Germinal center (tissue), 1 donor: Measurements from ENCODE around the gene TFR2.
A peak's percentile ranks its signal among the peaks of the same experiment; 100 is the strongest.
"Not testable (repeated sequence)": the region's sequence is repeated elsewhere in the genome, so short reads cannot be mapped to it uniquely, and the experiment has no call there.

Experiments
- DNase-seq: peaks from one replicate; pipeline ENCODE4 v3.0.0; 2012; ENCODE audit warnings: mixed read lengths, low spot score

TFR2 gene

DNA sequence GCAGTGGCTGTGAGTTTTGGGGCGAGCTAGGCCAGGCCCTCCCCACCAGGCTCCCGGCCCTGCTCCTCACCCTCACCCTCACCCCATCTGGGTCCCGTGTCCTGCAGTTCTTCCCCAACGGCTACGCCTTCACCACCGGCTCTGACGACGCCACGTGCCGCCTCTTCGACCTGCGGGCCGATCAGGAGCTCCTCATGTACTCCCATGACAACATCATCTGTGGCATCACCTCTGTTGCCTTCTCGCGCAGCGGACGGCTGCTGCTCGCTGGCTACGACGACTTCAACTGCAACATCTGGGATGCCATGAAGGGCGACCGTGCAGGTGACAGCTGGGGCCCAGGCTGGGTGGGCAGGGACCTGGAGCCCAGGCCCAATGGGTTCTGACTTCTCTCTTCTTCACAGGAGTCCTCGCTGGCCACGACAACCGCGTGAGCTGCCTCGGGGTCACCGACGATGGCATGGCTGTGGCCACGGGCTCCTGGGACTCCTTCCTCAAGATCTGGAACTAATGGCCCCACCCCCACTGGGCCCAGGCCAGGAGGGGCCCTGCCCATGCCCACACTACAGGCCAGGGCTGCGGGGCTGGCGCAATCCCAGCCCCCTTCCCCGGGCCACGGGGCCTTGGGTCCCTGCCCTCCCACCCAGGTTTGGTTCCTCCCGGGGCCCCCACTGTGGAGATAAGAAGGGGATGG lies 37.1 kb upstream of the TFR2 start:
- no peak for DNase-seq

DNA sequence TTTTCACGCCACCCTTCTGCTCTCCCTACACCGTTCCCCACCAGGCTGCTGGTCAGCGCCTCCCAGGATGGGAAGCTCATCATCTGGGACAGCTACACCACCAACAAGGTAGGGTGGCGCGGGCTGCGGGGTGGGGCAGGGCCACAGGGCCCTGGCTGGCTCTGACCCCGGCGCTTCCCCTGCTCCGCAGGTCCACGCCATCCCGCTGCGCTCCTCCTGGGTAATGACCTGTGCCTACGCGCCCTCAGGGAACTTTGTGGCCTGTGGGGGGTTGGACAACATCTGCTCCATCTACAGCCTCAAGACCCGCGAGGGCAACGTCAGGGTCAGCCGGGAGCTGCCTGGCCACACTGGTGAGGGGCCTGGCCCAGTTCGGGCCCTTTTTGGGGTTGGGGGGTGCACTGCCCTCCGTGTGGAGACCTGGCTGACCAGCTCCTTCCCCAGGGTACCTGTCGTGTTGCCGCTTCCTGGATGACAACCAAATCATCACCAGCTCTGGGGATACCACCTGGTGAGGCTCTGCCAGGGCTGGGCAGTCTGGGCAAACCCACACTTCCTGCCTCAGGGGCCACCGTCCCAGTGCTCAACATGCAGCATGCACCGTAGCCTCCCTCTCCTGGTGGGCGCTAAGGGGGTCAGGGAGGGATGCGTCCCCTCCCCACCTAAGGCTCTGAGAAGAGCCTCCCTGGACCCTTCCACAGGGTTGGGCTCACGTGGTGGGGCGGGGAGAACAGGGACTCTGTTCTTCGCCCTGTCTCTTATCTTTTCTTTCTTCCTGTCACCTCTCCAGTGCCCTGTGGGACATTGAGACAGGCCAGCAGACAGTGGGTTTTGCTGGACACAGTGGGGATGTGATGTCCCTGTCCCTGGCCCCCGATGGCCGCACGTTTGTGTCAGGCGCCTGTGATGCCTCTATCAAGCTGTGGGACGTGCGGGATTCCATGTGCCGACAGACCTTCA lies 36.2 kb upstream of the TFR2 start:
- no peak for DNase-seq

DNA sequence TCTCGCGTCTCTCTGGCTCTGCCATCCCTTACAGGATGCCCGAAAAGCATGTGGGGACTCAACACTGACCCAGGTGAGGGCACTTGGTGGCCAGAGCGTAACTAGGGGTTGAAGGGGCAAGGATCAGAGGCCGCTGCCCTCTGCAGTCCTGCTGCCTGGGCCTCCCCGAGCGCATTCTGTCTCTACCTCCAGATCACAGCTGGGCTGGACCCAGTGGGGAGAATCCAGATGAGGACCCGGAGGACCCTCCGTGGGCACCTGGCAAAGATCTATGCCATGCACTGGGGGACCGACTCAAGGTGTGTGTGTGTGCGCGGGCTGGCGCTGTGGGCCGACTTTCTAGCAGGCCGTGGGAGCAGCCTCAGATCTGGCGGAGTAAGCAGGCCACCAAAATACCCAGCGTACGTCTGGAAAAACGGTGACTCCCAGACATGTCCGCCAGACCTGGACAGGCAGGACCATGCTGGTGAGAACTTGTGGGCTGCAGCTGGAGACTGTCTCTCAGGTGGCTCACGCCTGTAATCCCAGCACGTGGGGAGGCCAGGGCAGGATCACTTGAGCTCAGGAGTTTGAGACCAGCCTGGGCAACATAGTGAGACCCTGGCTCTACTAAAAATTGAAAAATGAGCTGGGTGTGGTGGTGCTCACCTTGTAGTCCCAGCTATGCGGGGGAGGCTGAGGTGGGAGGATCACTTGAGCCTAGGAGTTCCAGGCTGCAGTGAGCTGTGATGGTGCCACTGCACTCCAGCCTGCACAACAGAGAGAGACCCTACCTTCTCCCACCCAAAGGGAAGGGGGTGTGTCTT lies 35.4 kb upstream of the TFR2 start:
- DNase-seq = no peak

DNA sequence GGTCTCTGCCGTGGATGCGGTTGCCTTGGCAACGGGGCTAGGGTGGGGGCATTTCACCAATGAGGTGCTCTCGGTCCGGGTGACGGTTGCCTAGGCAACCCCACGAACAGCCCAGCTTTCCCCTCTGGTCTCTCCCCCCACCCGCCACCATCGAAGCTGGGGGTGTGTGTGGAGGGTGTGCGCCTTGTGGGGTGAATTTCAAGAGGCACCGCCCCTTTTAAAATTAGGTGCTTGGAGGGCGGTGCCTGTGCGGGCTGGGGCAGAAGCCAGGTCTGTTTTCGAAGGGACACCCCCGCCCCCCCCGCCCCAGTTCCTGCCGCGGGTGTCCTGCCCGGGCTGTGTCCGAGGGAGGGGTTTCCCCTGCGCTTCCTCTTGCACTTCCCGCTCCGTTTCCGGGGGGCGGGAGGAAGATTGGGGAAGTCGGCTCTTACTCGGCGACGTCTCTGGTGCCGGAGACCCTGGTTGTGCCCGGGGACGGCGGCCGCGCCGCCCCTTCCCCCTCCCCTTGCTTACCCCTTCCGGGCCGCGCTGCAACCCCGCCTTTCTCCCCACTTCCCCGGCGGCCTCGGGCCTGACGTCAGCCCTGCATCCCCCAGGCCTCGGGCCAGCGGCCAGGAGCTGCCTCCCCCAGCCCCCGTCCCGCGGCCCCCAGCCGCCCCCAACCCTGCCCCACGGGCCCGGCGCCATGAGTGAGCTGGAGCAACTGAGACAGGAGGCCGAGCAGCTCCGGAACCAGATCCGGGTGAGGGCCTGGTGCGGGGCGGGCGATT lies 34.4 kb upstream of the TFR2 start:
- peak; percentile 86 for DNase-seq

DNA sequence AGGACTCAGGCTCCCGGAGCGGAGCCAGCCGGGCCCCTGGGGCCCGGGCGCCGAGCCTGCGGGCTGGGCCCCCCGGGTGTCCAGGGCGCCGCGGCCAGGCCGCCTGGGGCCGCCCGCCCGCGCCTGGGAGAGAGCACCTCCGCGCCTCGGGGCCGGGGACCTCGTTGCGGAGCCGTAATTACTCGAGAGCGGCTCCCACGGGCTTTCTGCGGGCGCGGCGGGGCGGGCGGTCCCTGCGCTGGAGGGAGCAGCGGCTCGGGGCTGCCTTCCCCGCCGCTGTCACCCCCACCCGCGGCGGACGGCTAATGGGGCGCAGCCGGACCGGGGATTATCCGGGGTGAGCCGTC lies 33.7 kb upstream of the TFR2 start:
- peak; percentile 47 for DNase-seq

DNA sequence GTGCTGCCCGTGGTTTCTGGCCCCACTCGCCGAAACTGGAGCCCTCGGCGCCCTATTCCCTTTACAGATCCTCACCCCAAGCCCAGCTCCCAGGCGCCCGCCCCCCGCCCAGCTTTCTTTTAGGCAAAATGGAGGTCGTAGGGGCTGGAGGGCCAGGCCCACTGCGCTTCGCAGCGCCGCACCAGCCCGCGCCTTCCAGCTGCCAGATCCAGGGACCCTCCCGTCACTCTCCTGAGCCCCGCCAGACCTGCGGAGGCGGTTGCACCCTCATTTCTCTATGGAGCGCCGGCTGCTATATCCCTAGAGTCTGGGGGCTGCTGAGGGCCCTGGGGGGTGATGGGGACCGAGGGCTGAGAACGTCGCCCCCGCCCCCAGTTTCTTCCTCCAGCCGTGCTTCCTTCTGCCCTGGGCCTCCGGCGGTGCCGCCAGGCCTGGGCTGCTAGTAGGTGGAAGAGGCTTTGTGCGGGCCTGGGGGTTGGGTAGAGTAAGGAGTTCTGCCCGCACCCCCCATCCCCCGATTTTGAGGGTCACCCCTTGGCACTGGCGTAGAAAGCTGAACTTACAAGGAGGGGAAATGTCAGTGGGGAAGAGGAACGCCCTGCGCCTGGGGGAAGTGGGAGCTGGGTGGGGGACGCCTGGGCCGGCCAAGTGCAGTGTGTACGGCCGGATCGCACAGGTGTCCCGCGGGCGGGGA lies 33.2 kb upstream of the TFR2 start:
- DNase-seq = no peak

DNA sequence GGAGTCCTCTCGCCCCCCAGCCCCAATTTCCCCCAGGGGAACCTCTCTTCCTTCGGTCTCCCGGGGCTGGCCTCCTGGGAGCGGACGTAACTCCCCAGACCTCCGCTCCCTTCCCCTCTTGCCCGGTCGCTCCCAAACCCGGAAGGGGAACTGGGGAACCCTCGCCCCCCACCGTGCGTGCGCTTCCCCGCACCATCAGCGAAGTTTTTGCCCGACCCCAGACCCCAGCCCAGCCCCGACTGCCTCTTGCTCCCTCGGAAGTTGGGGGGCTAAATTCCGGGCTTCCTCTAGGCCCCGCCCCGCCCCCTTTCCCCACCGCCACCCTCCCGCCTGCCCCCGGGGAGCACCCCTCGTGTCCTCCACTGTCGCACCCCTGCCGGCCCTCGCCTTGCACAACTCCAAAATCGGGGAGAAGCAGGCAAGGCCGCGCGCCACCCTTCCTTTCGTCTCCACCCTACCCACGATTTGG lies 32.6 kb upstream of the TFR2 start:
- peak; percentile 40 for DNase-seq

DNA sequence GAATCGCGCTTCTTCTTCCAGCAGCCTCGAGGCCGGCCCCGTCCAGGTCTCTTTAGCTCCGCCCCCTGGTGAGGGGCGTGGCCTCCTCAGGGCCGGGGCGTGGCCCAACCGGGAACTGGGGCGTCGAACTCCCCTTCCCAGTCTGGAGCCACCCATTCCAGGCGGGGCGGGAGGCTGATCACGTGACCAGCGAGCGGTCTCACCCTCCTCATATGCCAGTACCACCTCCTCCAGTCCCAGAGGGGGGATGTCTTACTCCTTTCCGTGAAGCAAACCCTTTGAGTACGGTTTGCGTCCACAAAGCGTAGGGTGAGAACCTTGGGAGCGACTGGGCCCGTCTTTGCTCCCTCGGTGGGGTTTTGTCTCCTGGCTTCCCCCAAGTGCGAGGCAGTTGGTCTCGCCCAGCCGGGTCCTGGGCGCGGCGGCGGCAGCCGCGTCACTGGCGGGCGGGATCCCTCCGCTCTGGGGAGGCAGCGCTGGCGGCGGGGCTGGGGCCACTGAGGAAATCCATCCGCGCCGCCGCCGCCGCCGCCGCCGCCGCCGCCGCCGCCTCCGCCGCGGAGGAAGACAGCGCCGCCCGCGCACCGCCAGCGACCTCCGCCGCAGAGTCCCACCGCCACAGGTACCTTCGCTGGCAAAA lies 32.1 kb upstream of the TFR2 start, which contains the start of gene GNB2:
GNB2 (plus strand) TSS at position 439 of the 640 bp plus-strand sequence. CDS start 2,526 bp downstream, outside the sequence.
- peak; percentile 94 for DNase-seq

DNA sequence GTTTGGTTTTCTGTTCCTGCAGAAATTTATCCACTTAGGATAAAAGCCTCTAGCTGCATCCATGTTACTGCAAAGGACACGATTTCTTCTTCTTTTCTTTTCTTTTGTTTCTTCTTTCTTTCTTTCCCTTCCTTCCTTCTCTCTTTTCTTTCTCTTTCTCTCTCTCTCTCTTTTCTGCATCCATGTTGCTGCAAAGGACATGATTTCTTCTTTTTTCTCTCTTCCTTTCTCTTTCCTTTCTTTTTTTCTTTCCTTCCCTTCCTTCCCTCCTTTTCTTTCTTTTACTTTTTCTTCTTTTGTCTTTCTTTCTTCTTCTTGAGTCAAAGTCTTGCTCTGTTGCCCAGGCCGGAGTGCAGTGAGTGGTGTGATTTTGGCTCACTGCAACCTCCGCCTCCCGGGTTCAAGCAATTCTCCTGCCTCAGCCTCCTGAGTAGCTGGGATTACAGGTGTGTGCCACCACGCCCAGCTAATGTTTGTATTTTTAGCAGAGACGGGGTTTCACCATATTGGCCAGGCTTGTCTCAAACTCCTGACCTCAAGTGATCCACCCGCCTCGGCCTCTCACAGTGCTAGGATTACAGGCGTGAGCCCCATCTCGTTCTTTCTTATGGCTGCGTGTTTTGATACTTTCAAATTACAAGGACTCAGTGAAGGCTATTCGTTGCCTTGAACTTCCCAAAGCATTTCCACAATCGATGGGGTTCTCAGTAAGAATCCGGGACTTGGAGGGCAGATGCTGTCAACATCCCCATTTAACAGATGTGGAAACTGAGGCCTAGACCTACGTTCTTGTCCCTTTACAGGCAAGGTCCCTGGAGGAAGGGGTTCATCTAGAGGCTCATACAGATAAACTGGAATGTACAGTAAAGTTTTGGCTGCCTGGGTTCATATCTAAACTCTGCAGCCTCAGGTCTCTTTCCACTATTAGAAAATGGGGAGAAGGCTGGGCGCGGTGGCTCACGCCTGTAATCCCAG lies 30.3 kb upstream of the TFR2 start:
- no peak for DNase-seq

DNA sequence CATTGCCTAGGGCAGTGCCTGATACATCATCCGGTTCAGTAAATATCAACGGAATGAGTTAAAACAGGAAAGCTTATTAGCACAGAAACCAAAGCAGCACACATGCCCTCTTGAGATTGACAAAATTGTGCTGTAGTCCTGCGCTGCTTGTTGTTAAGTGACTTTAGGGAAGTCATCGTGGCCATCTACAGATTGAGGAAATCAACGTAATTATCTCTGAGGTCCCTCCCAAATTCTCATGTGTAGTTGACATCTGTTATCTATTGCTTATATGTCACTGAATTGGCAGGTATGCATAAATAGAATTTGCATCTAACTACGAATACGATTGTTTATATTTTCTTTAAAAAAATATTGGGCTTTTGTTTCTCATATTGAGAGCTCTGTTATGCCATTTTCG lies 28.7 kb upstream of the TFR2 start:
- DNase-seq = no peak

DNA sequence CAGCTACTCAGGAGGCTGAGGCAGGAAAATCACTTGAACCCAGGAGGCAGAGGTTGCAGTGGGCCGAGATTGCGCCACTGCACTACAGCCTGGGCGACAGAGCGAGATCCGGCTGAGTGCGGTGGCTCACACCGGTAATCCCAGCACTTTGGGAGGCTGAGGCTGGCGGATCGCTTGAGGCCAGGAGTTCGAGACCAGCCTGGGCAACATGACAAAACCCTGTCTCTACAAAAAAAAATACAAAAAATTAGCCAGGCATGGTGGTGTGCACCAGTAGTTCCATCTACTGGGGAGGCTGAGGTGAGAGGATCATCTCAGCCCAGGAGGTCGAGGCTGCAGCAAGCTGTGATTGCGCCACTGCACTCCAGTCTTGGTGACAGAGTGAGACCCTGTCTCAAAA lies 27.8 kb upstream of the TFR2 start:
- DNase-seq = not testable (repeated sequence)

DNA sequence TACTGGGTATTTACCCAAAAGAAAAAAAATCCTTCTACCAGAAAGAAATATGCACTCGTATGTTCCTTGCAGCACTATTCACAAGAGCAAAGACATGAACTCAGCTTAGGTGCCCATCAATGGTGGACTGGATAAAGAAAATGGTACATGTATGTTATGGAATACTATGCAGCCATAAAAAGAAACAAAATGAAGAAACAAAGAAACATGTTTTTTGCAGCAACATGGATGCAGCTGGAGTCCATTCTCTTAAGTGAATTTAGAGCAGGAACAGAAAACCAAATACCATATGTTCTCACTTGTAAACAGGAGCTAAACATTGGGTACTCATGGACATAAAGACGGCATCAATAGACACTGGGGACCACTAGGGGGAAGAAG lies 26.7 kb upstream of the TFR2 start:
- DNase-seq = no peak

DNA sequence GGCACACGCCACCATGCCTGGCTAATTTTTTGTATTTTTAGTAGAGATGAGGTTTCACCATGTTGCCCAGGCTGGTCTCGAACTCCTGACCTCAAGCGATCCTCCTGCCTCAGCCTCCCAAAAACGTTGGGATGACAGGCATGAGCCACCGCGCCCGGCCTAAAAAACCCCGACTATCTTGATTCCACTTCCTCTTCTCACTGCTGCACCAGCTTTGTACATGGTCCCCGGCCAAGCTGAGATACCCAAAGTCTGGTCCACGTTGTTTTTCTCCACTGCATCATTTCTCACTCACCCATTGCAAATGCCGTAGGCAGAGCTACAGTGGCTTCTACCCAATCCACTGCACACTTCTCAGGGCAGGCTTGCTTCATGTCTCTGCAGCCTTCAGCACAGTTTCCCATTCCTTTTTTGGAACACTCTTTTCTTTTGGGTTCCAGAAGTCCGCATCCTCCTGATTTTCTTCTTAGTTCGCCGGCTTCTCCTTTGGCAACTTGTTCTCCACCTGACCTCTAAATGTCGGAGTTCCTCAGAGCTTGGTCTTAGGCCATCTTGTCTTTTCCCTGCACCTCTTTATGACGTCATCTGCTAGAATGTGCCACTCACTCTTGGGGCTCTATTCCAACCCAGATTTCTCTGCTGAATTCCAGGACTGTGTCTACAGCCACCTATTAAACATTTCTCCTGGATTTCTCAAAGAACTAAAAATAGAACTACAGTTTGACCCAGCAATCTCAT lies 26.1 kb upstream of the TFR2 start:
- DNase-seq = no peak

DNA sequence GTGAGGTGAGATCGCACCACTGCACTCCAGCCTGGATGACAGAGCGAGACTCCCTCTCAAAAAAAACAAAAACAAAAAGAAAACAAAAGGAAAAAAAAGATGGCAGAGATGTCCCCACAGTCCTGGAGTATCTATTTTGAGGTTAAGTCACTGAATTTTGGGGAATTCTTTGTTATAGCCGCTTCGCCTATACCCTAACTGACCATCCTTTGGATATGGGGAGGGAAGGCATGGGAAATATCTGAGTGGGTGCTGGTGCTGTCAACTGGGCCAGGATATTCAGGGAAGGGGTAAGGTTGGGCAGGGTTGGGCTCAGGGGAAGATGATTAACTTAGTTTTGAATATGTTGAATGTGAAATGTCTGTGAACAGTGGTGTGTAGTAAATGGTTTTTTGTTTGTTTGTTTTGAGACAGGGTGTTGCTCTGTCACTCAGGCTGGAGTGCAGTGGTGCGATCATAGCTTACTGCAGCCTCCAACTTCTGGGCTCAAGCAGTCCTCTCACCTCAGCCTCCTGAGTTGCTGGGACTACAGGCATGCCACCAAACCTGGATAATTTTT lies 23.9 kb upstream of the TFR2 start:
- DNase-seq = no peak

DNA sequence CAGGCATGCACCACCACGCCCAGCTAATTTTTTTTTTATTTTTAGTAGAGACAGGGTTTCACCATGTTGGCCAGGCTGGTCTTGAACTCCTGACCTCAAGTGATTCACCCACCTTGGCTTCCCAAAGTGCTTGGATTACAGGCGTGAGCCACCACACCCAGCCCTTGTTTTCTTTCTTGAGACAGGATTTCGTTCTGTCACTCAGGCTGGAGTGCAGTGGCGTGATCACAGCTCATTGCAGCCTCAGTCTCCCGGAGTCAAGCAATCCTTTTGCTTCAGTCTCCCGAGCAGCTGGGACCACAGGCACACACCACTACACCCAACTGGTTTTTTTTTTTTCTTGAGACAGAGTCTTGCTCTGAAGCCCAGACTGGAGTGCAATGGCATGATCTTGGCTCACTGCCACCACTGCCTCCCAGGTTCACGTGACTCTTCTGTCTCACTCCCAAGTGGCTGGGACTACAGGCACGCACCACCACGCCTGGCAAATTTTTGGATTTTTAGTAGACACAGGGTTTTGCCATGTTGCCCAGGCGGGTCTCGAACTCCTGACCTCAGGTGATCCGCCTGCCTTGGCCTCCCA lies 20.9 kb upstream of the TFR2 start:
- DNase-seq = not testable (repeated sequence)

DNA sequence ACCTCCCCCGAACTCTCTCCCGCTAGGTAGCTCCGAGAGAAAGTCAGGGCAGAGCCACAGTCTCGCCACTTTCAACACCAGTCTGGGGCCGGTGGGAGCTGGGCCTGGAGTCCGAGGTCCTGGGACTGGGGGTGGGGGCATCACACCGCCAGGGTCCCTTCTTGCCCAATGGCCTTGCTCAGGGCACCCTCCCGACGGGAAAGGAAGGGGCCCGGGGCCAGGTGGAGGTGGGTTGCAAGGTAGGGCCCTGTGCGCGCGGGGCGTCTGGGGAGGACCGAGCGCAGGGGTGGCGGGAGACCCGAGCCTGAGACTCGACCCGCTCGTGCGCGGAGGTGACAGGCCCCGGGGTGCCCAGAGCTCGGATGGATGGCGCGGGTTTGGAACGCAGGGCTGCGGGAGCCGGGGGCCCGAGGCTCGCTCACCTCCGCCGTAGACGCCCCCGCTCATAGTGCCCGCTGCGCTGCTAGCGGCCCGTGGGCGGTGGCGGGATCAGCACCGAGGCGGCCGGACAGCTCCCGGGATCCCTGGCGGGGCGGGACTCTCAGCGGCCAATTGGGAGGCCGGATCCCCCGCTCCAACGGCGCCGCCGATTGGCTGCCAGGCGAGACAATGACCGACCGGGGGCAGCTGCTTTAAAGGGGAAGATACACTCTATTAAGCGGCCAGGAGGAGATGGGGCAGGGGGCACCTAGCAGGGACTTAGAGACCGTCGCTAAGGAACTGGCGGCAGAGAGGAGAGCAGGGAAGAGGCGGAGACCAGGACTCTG lies 14.7 kb upstream of the TFR2 start, which contains the start of gene ACTL6B:
ACTL6B (minus strand) TSS at position 541 of the 767 bp plus-strand sequence; CDS start at position 447, 94 bp downstream.
- peak; percentile 70 for DNase-seq
